Epidermal melanocyte (primary cell): ENCODE measurements around the gene FLOT1.
"Not testable (repeated sequence)": the region's sequence is repeated elsewhere in the genome, so short reads cannot be mapped to it uniquely, and the experiment has no call there.

ENCODE experiments used
- DNase-seq: peaks from one replicate; pipeline ENCODE4 v3.0.0; 2011; ENCODE audit warnings: low spot score; ENCODE audit not compliant: insufficient read length

Gene FLOT1

GRCh38 chr6:30723843-30724741, 18.4 kb downstream of the FLOT1 start:
- DNase-seq: not testable (repeated sequence)

GRCh38 chr6:30723159-30723842, 19.2 kb downstream of the FLOT1 start:
- DNase-seq: not testable (repeated sequence)

DNA sequence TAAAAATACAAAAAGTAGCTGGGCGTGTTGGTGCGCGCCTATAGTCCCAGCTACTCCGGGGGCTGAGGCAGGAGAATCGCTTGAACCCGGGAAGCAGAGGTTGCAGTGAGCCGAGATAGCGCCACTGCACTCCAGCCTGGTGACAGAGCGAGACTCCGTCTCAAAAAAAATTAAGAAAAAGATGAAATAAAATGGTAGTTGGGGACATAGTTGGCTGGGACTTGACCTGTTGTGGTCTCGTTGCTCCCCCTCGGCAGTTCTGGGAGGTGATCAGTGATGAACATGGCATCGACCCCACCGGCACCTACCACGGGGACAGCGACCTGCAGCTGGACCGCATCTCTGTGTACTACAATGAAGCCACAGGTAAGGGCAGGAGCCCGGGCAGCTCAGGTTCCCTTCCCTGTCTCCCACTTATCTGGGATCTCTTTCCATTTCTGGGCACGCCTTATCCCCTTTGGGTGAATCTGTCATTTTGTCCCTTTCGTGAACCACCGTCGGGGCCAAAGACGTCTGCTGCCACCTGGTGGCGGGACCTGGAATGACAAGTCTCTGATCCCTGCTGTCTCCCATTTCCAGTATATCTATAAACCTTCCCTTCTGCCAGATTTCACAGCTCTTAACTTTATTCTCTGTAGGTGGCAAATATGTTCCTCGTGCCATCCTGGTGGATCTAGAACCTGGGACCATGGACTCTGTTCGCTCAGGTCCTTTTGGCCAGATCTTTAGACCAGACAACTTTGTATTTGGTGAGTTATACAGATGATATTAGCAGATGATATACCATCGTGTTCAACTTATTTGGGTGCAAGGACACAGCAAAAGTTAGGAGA, 20.0 kb downstream of the FLOT1 start:
- DNase-seq: peak; percentile 60

GRCh38 chr6:30722025-30722279, 20.5 kb downstream of the FLOT1 start:
- not testable (repeated sequence) for DNase-seq

- DNase-seq: peak; percentile 69
Measured at GRCh38 chr6:30721198-30722024, 21.1 kb downstream of the FLOT1 start.

GRCh38 chr6:30720738-30721197, 21.7 kb downstream of the FLOT1 start:
- no peak for DNase-seq

GRCh38 chr6:30719791-30720737, 22.4 kb downstream of the FLOT1 start, which contains the start of gene TUBB:
Gene TUBB (plus strand): TSS chr6:30720352. CDS start chr6:30720507, 155 bp downstream.
- DNase-seq: peak; percentile 90

- no peak for DNase-seq
Measured at GRCh38 chr6:30719356-30719755, 23.1 kb downstream of the FLOT1 start.

GRCh38 chr6:30717845-30718720, 24.4 kb downstream of the FLOT1 start:
- DNase-seq: not testable (repeated sequence)

GRCh38 chr6:30717129-30717844, 25.2 kb downstream of the FLOT1 start, which contains the start of gene MDC1:
Gene MDC1 (minus strand): TSS chr6:30717281. CDS start chr6:30715175, 2,106 bp downstream.
- peak; percentile 91 for DNase-seq

DNA sequence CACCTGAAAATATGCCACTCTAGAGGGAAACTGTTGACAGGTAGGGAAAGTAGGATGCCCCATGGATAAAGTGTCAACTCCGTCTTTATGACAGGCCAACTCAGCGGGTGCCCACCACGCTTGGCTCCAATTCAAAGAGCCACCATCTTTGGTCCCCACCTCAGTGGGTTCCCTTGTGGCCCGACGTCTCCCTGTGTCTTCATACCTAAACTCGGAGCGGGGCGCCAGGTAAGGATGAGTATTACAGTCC, 25.7 kb downstream of the FLOT1 start:
- no peak for DNase-seq

GRCh38 chr6:30714263-30714662, 28.2 kb downstream of the FLOT1 start:
- DNase-seq: no peak

DNA sequence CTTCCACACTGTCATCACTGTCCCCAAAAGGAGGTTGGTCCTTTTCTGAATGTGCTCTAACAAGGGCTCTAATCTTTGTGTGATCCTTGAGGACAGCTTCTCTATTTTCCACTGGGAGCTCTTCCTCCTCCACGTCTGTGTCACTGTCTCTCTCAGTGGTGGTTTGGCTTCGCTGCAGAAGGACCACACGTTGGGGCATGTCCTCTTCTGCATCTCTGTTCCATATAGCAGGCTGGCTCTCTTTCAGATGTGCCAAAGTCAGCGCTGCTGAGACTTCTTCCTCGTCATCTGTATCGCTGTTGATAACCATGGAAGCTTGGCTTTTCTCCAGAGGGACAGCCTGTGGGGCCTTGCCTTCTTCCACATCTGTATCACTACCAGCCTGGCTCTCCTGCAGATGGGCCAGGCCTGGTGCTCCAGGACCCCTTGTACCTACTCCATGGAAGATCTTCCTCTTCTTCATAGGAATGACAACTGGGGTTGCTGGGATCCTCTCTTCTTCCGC, 30.0 kb downstream of the FLOT1 start:
- DNase-seq: no peak

GRCh38 chr6:30711758-30712380, 30.6 kb downstream of the FLOT1 start:
- no peak for DNase-seq

- no peak for DNase-seq
Measured at GRCh38 chr6:30709101-30709868, 33.2 kb downstream of the FLOT1 start.

- no peak for DNase-seq
Measured at GRCh38 chr6:30707281-30707850, 35.1 kb downstream of the FLOT1 start.
